ENCODE results near the gene CEP72.
"Not testable (repeated sequence)": the region's sequence is repeated elsewhere in the genome, so short reads cannot be mapped to it uniquely, and the experiment has no call there.

The CEP72 gene

DNA sequence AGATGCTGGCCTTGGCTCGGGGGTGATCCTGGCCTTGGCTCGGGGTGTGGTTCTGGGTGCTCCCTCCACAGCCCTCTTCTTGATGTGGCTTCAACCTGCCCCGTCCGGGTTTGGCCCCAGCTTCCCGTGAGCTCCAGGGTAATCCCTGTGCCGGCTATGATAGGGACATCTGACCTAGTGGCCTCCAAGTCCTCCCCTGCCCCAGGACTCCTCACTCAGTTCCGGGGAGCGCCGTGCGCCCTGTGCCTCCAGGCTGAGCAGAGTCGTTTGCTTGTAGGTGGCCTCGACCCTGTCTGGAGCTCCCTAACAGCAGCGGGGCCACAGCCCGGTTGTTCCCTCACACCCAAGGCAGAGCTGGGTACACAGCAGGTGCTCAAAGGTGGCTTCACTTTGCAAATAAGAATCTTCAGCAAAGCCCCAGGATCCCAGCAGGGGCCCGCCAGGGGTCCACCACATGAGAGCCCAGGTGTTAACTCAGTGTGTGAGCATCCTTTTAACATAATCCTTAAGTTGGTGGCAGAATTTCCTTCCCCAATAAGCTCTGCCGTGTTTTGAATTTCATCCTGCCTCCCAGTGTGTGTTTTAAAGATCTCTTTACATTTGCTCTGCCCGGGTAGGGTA lies 32.3 kb upstream of the CEP72 start:
- DNase-seq (ENCODE audit: low read depth in 2 of 2, low spot score in 1 of 2), result no peak

DNA sequence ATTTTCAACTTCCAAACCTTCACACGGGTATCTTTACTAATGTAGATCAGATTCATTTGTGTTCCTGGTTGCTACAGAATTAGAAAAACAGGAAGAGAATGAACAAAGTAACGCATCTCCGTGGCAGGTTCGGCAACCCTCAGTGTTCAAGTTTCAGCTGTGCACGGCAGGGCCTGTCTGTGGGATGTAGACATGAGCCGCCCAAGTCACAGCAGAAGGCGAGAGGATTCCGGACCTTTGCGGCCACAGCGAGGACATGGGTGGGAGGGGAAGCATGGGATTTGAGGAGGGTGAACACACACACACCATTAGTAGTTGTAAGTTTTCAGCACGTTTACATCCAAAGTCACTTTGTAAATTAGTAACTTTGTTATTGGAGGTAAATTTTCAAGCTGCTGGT lies 31.7 kb upstream of the CEP72 start:
- no peak for DNase-seq (ENCODE audit: low read depth in 2 of 2, low spot score in 1 of 2)

DNA sequence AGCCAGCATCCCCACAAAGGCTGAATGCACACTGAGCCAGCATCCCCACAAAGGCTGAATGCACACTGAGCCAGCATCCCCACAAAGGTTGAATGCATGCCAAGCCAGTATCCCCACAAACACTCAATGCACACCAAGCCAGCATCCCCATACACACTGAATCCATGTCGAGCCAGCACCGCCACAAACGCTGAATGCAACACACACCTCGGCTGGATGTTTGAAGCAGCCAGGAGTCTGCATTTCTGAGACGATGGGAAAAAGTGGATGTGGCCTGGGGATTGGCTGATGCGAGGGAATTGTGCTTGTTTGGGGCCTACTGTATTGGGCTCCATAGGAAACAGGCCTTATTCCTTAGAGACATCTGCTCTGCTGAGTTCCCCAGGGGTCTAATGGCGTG lies 30.9 kb upstream of the CEP72 start:
- no peak for DNase-seq (ENCODE audit: low read depth in 2 of 2, low spot score in 1 of 2)

DNA sequence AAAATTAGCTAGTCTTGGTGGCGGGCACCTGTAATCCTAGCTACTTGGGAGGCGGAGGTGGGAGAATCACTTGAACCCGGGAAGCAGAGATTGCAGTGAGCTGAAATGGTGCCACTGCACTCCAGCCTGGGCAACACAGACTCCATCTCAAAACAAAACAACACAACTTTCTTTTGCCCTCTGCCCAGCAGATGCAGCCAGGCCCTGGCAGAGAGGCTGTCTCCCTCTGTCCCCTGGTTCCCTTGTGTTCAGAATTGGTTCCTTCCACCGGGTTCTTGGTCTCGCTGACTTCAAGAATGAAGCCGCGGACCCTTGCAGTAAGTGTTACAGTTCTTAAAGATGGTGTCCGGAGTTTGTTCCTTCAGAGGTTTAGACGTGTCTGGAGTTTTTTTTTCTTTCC lies 30.2 kb upstream of the CEP72 start:
- DNase-seq (ENCODE audit: low read depth in 2 of 2, low spot score in 1 of 2), result no peak

DNA sequence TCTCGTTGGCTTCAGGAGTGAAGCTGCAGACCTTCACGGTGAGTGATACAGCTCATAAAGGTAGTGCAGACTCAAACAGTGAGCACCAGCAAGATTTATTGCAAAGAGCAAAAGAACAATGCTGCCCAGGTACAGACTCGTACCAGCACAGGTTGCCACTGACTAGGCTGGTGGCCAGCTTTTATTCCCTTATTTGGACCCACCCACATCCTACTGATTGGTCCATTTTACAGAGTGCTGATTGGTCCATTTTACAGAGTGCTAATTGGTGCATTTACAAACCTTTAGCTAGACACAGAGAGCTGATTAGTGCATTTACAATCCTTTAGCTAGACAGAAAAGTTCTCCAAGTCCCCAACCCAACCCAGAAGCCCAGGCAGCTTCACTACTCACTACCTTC lies 29.7 kb upstream of the CEP72 start:
- DNase-seq (ENCODE audit: low read depth in 2 of 2, low spot score in 1 of 2), result not testable (repeated sequence)

DNA sequence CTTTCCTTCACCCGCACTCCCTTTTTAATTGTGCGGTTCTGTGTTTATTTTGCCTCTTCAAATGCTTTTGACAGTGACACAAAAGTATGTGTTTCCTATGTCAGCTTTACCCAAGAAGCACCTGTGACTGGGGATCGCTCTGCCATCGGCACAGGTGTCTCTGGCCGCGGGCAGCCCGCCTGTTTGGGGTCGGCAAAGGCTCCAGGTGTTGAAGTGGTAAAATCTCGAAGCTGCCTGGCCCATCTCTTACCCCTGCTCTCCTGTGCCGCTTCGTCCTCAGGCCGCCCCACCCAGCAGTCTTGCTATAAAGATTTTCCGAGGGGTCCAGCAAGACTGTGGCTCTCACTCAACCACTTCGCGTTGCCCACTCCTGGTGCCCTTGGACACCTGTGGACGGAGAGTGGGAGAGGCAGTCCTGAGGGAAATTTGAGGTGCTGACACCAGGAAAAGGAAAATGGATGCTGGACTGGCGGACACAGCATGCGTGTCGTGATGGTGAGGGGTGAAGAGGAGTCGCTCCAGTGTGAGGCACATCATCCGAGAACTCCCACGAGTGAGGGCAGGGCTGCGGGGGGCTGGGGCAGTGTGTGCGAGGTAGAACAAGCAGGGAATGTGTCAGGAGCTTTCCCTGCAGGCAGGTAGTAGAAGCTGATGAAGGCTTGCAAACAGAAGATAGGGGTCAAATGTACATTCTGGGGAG lies 29.1 kb upstream of the CEP72 start:
- no peak for DNase-seq (ENCODE audit: low read depth in 2 of 2, low spot score in 1 of 2)

DNA sequence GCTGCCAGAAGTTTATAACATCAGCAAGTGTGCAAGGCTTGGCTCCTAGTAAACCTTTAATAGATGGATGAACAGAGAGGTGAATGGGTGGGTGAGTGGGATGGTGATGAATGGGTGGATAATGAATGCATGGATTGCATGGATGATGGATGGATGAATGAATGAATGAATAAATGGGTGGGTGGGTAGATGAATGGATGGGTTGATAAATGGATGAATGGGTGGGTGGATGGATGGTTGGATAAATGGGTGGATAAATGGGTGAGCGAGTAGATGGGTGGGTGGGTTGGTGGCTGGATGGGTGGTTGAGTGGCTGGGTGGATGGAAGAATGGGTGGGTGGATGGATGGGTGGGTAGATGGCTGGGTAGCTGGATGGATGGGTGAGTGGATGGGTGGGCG lies 28.5 kb upstream of the CEP72 start:
- no peak for DNase-seq (ENCODE audit: low read depth in 2 of 2, low spot score in 1 of 2)

DNA sequence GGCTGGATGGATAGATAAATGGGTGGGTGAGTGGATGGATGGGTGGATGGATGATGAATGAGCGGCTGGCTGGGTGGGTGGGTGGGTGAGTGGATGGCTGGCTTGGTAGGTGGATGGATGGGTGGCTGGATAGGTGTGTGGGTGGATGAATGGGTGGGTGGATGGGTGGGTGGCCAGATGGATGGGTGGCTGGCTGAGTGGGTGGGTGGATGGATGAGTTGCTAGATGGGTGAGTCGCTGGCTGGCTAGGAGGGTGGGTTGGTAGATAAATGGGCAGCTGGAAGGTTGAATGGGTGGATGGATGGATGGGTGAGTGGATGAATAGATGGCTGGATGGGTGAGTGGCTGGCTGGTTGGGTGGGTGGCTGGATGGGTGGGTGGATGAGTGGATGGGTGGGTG lies 27.9 kb upstream of the CEP72 start:
- no peak for DNase-seq (ENCODE audit: low read depth in 2 of 2, low spot score in 1 of 2)

DNA sequence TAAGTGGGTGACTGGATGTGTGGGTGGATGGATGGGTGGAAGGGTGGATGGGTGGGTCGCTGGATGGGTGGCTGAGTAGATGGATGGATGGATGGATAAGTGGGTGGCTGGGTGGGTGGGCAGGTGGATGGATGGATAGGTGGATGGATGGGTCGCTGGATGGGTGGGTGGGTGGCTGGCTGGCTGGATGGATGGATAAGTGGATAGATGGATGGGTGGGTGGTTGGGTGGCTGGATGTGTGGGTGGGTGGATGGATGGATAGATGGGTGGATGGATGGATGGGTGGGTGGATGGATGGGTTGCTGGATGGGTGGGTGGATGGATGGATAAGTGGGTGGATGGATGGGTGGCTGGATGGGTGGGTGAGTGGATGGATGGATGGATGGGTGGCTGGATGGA lies 27.3 kb upstream of the CEP72 start:
- DNase-seq (ENCODE audit: low read depth in 2 of 2, low spot score in 1 of 2), result no peak

DNA sequence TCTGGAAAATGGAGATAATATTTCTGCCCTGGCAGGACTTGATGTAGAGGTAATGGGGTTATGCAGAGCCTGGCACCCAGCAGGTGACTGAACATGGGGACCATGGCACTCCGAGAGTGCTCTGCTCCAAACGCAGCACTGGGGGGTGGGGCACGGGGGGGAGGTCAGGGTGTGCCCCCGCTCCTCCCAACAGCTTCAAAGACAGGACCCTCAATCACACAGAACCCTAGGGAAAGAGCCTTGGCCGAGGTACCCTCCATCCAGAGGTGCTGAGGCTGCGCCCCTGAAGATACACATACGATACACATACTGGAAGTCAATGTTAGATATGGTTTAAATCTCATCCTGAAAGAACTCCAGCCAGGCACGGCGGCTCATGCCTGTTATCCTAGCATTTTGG lies 26.6 kb upstream of the CEP72 start:
- DNase-seq (ENCODE audit: low read depth in 2 of 2, low spot score in 1 of 2), result no peak

DNA sequence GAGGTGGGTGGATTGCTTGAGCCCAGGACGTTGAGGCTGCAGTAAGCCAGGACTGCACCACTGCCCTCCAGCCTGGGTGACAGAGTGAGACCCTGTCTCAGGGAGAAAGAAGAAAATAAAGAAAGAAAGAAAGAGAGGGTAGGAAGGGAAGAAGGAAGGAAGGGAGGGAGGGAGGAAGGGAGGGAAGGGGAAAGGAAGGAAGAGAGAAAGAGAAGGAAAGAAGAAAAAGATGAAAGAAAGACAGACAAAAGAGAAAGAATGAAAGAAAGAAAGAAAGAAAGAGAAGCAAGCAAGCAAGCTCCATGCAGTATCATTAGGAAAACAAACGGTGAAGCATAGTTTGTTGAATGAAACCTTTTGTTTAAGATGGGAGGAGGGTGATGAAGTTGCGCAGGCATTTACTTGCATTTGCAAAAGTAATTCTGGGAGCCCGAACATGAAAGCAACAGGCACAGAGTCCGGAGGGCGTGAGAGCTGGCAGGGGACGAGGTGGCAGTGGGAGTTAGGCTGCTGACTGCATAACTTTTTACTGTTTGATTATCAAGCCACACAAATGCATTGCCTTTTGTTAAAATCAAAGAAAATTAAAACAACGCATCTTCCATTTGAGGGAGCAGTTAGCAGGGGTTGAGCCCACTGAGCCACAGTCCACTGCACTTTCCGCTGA lies 26.0 kb upstream of the CEP72 start:
- DNase-seq (ENCODE audit: low read depth in 2 of 2, low spot score in 1 of 2), result no peak

DNA sequence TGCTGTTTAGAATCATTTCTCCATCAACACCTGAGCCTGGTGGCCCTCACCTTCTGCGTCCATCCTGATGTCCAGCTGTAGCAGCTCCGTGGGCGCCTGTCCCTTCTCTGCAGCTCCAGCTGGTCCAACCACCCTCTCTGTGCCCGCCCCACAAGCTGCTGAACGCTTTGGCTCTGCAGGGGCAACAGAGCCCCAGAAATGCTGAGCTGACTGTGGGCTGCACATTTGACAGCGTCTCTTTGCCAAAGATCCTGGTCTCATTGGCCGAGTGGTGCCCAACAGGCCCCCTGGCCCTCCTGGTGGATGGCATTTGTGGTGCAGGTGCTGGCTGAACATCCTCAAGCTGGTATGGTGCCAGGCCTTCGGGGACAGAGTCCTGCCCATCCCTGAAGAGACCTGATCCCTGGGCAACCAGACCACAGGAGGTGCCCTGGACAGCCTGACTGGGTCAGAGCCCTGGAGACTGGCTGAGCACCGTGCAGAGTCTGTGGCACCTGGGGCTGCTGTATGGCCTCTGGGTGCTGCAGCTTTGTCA lies 25.3 kb upstream of the CEP72 start:
- DNase-seq (ENCODE audit: low read depth in 2 of 2, low spot score in 1 of 2), result no peak

DNA sequence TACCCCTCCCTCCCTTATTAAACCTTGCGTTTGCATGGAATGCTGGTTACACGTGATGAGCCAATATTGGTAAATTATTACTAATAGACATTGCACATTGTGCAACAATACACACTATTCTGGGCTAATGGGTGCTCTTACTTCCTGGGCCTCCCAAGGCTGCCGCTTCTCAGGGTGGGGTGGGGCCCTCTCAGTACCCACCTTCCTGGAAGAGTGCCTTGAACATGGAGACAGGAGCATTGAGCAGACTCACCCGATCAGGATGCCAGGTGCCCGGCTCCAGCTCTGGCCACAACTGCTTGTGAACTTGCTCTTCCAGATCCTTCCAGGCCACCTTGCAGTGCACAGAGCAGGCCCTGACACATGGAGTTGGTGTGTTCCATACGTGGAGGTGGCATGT lies 24.7 kb upstream of the CEP72 start:
- no peak for DNase-seq (ENCODE audit: low read depth in 2 of 2, low spot score in 1 of 2)

DNA sequence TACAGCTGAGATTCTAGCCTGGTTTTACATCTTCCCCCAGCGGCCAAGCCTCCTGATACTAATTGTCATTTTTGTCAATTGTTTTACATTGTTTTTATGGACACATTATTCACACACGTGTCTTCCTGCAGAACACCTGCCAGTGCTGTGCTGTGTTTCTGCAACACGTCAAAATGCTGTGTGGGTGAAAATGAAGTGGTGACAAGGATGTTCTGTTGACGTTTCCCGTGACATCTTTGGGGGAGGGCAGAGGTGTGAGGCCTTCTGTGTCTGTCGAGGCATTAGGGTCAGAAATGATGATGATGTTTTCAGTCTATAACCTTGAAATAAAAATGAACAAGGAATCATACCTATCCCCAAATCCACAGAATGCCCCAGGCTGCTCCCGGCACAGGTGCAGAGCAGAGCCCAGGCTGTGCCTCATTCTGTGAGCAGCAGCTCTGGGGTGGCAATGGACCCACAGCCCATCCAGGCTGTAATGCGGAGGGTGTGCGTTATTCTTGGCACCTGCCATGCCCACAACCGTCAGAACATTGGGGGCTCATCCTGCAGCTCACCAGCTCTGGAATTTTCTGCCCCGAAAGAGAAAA lies 23.6 kb upstream of the CEP72 start:
- no peak for DNase-seq (ENCODE audit: low read depth in 2 of 2, low spot score in 1 of 2)

DNA sequence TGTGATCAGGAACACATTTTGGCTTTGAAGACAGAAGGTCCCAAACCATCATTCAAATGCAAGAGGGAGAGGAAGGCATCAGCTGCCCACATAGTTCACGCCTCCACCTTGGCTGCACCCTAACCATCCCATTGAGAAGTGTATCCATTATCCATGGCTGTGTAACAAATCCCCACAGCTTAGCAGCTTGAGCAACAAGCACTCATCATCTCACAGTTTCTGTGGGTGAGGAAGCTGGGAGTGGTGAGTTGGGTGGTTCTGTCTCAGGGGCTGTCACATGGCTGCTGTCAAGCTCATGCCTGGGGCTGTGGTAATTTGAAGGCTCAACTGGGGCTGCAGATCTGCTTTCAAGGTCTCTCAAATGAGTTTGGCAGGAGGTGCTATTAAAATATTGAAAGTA lies 23.0 kb upstream of the CEP72 start:
- no peak for DNase-seq (ENCODE audit: low read depth in 2 of 2, low spot score in 1 of 2)

DNA sequence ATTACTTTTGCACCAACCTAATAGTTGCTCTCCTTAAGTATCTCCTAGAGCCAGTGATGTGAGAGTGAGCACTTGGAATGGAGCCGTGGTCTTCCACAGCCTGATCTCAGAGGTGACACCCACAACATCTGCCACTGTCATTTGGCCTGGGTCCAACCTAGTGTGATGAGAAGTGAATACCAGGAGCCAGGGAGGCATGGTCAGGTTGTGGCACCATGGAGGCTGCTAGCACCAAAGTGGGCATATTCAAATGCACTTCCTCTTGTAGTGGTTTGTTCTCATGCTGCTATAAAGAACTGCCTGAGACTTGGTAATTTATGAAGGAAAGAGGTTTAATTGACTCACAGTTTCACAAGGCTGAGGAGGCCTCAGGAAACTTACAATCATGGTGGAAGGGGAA lies 22.6 kb upstream of the CEP72 start:
- DNase-seq (ENCODE audit: low read depth in 2 of 2, low spot score in 1 of 2), result no peak

DNA sequence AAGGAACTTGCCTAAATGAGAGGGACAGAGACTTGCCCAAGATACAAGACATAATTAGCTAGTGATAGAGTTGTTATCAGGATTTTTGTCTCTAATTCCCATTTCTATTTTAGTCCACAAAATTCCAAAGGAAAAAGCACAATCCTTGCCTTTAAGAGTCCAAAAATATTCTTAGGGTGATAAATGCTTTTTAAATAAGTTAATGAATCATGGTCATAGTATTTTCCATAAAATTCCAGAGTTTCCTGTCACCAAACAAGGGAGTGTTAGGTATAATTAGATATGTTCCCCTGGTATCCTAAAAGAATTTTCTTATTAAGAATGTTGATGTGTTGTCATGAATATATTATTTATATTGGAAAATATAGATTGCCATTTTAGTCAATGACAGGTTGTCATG lies 21.8 kb upstream of the CEP72 start:
- no peak for DNase-seq (ENCODE audit: low read depth in 2 of 2, low spot score in 1 of 2)

DNA sequence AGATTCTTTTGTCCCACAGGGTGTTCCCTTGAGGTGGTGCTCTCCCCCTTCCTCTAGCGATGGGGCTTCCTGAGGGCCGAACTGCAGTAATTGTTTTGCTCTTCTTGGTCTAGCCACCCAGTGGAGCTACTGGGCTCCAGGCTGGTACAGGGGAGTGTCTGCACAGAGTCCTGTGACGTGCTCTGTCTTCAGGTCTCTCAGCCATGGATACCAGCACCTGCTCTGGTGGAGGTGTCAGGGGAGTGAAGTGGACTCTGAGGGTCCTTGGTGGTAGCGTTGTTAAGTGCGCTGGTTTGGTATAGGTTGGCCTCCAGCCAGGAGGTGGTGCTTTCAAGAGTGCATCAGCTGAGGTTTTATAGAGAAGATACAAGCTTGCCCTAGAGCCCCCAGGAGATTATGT lies 20.4 kb upstream of the CEP72 start:
- no peak for DNase-seq (ENCODE audit: low read depth in 2 of 2, low spot score in 1 of 2)

DNA sequence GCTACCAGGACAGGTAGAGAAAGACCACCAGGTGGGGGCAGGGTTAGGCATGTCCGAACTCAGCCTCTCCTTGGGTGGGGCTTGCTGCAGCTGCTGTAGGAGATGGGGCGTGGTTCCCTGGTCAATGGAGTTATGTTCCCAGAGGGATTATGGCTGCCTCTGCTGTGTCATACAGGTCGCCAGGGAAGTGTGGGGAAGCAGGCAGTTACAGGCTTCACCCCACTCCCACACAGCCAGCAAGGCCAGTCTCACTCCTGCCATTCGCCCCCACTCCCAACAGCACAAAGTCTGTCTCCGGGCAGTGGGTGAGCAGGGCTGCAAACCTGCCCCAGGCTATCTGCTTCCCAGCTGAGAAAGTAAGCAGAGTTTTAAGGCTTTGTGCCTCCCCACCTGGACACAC lies 20.0 kb upstream of the CEP72 start:
- DNase-seq (ENCODE audit: low read depth in 2 of 2, low spot score in 1 of 2), result no peak

DNA sequence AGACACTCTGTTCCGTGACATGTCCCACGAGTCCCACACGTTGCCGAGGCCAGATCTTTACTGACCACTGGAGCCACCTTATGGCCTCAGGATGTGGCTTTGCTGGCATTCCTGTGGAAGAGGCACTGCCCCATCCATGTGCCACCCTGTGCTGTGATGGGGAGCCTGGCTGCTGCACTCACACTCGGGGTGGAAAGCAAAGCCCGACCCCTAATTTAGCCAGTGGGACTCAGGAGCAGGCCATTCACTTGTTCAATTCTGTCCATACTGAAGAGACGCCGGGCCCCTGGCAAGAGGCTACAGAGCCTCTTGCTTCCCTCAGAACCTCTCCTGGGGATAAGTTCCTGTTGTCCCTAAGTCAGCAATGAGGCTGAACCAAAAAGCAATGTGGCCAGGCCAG lies 18.6 kb upstream of the CEP72 start:
- DNase-seq (ENCODE audit: low read depth in 2 of 2, low spot score in 1 of 2), result no peak

DNA sequence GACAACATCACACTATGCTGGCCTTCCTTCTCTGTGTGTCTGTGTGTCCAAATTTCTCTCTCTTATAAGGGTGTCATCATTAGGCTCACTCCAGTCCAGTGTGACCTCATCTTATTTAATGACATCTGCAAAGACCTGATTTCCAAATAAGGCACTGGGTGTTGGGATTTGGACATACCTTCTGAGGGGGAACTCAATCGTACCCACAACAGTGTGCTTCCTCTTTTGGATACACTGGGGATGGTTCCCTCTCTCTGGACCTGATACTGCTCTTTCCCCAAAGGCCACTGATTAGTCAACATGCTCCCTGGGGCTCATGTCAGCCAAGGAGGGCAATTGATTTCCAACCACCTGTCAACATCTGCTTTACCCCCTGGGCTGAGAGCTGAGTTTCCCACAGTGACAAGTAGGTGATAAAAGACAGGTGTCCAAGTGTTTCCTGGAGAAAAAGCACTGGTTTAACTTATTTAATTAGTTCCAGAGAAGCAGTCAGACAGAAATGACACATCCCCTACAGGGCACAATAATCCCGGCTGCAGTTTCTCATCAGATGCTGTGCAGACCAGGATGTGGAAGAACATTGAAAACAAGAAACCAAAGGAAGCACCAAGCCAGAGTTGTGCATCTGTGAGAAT lies 17.8 kb upstream of the CEP72 start:
- no peak for DNase-seq (ENCODE audit: low read depth in 2 of 2, low spot score in 1 of 2)

Measured in stimulated activated CD8-positive, alpha-beta memory T cell treated with anti-CD3 and anti-CD28 coated beads, Interleukin-4, amount 100 ng/mL, for 1 hour (primary cell).